ENCODE results near the gene UIMC1. TPM values are rescaled to one million over a fixed set of nuclear protein-coding genes. Genes with fewer than 3 reads are reported as not detected.
A peak's percentile ranks its signal among the peaks of the same experiment; 100 is the strongest.
"Not testable (repeated sequence)": the region's sequence is repeated elsewhere in the genome, so short reads cannot be mapped to it uniquely, and the experiment has no call there.

The UIMC1 gene
- total RNA-seq, result 42.2 TPM

- H3K9me3 ChIP-seq, result no peaks in the 10 kb centered on the region
- peak in 1 of 2 donors; percentile 90 for DNase-seq (ENCODE audit: extremely low spot score in 2 of 2)
- H3K27me3 ChIP-seq, result no peaks in the 10 kb centered on the region
- intact Hi-C loops (cut with DNase I), result no loop called here
- H3K4me1 ChIP-seq, result peaks cover 21% of the 10 kb centered on the region
- TF ChIP-seq POLR2AphosphoS5 (IDR thresholded peaks at IDR 0.05; ENCODE audit: insufficient read depth in 1 of 2, low read depth in 1 of 2) (peak; percentile 62 to 84), POLR2A (IDR thresholded peaks at IDR 0.05) (peak in 1 of 2 donors; percentile 22)
- TF ChIP-seq, protein P1, sequence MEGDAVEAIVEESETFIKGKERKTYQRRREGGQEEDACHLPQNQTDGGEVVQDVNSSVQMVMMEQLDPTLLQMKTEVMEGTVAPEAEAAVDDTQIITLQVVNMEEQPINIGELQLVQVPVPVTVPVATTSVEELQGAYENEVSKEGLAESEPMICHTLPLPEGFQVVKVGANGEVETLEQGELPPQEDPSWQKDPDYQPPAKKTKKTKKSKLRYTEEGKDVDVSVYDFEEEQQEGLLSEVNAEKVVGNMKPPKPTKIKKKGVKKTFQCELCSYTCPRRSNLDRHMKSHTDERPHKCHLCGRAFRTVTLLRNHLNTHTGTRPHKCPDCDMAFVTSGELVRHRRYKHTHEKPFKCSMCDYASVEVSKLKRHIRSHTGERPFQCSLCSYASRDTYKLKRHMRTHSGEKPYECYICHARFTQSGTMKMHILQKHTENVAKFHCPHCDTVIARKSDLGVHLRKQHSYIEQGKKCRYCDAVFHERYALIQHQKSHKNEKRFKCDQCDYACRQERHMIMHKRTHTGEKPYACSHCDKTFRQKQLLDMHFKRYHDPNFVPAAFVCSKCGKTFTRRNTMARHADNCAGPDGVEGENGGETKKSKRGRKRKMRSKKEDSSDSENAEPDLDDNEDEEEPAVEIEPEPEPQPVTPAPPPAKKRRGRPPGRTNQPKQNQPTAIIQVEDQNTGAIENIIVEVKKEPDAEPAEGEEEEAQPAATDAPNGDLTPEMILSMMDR (IDR thresholded peaks at IDR 0.05), result no peak
- H3K27ac ChIP-seq, result peak within 1 kb of the TSS; percentile 83
- no peaks in the 10 kb centered on the region for H3K36me3 ChIP-seq
- H3K4me3 ChIP-seq, result peak within 1 kb of the TSS; percentile 74 to 87
Observed at GRCh38 chr5:177006265-177006972, at the start of gene UIMC1. Gene UIMC1, minus strand, starts transcription at chr5:177006779. Its CDS starts 24,164 bp downstream, at chr5:176982615.

GRCh38 chr5:177049285-177049684, 42.7 kb upstream of the UIMC1 start:
- DNase-seq (ENCODE audit: extremely low spot score in 2 of 2), result no peak
- Histone ChIP-seq H3K27me3 (no peaks in the 10 kb centered on the region), H3K4me3 (no peak overlapping the region), H3K27ac (no peak overlapping the region), H3K36me3 (peaks cover 0 to 37% of the 10 kb centered on the region in 2 donors), H3K9me3 (no peaks in the 10 kb centered on the region), H3K4me1 (no peaks in the 10 kb centered on the region)
- TF ChIP-seq, protein P1 (IDR thresholded peaks at IDR 0.05), result no peak
- TF ChIP-seq POLR2A (IDR thresholded peaks at IDR 0.05) (no peak), POLR2AphosphoS5 (IDR thresholded peaks at IDR 0.05; ENCODE audit: insufficient read depth in 1 of 2, low read depth in 1 of 2) (no peak)
- intact Hi-C loops (cut with DNase I), result no loop called here

DNA sequence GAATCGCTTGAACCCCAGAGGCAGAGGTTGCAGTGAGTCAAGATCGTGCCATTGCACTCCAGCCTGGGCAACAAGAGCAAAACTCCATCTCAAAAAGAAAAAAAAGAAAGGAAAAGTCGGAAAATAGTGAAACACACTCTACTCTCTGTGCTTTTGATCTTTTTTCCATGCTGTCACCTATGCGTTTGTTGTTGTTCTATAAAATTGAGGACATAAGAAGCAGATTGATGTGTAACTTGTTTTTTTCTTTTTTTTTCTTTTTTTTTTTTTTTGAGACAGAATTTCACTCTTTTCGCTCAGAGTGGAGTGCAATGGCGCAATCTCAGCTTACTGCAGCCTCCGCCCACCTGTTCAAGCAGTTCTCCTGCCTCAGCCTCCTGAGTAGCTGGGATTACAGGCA, 42.0 kb upstream of the UIMC1 start:
- H3K36me3 ChIP-seq, result peaks cover 0 to 39% of the 10 kb centered on the region in 2 donors
- intact Hi-C loops (cut with DNase I); H3K27me3 ChIP-seq; H3K4me1 ChIP-seq; H3K27ac ChIP-seq; H3K9me3 ChIP-seq; H3K4me3 ChIP-seq; DNase-seq (ENCODE audit: extremely low spot score in 2 of 2): not testable (repeated sequence)

DNA sequence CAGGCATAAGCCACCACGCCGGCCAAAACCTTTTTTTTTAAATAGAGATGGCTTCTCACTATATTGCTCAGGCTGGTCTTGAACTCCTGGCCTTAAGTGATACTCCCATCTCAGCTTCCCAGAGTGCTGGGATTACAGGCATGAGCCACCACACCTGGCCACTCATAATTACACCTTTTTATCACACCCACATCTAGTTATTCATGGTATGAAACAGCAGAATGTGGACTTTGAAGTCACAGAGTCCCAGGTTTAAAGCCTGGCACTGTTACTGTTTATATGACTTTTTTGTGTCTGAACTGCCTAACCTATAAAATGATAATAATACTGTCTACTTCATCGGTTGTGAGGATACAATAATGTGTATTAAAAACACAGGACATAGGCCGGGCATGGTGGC, 39.1 kb upstream of the UIMC1 start:
- no peaks in the 10 kb centered on the region for H3K9me3 ChIP-seq
- H3K27me3 ChIP-seq, result no peaks in the 10 kb centered on the region
- TF ChIP-seq POLR2A (IDR thresholded peaks at IDR 0.05) (no peak), POLR2AphosphoS5 (IDR thresholded peaks at IDR 0.05; ENCODE audit: insufficient read depth in 1 of 2, low read depth in 1 of 2) (no peak)
- TF ChIP-seq, protein P1 (IDR thresholded peaks at IDR 0.05), result no peak
- DNase-seq (ENCODE audit: extremely low spot score in 2 of 2), result no peak
- no peak overlapping the region for H3K27ac ChIP-seq
- peaks cover 0 to 46% of the 10 kb centered on the region in 2 donors for H3K36me3 ChIP-seq
- no peak overlapping the region for H3K4me3 ChIP-seq
- intact Hi-C loops (cut with DNase I), result no loop called here
- no peaks in the 10 kb centered on the region for H3K4me1 ChIP-seq

DNA sequence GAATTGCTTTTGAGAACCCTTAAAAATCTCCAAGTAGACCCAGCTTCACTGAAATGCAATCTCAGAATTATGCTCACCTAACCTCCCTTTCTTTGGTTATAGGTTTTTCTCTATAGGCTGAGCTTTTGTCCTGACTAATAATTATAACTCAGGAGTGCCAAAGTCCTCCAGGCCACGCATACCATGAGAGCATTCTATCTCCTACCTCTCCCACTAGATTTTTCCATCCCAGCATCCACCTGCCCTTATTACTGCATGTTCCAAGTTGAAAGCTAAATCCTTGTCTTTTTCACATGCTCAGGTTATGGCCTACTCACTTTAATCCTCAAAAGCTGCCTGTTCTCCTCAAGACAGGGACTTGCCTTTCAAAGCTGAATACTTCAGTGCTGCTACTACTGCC, 38.1 kb upstream of the UIMC1 start:
- intact Hi-C loops (cut with DNase I), result no loop called here
- H3K27me3 ChIP-seq, result no peaks in the 10 kb centered on the region

More for the DNA sequence above, 38.1 kb upstream of the UIMC1 start:
- H3K9me3 ChIP-seq, result no peaks in the 10 kb centered on the region
- H3K4me3 ChIP-seq, result no peak overlapping the region
- DNase-seq (ENCODE audit: extremely low spot score in 2 of 2), result no peak
- no peak overlapping the region for H3K27ac ChIP-seq
- TF ChIP-seq, protein P1 (IDR thresholded peaks at IDR 0.05), result no peak
- TF ChIP-seq POLR2A (IDR thresholded peaks at IDR 0.05) (no peak), POLR2AphosphoS5 (IDR thresholded peaks at IDR 0.05; ENCODE audit: insufficient read depth in 1 of 2, low read depth in 1 of 2) (no peak)
- no peaks in the 10 kb centered on the region for H3K4me1 ChIP-seq
- H3K36me3 ChIP-seq, result peaks cover 0 to 46% of the 10 kb centered on the region in 2 donors

All from vagina (tissue), 2 donors.